NCI-H82 (cell line): Measurements from ENCODE around the gene LDLRAD3.

Experiments used
- DNase-seq: peaks from one replicate; lab custom pipeline; 2025; lab: John Stamatoyannopoulos, UW

The LDLRAD3 gene

DNA sequence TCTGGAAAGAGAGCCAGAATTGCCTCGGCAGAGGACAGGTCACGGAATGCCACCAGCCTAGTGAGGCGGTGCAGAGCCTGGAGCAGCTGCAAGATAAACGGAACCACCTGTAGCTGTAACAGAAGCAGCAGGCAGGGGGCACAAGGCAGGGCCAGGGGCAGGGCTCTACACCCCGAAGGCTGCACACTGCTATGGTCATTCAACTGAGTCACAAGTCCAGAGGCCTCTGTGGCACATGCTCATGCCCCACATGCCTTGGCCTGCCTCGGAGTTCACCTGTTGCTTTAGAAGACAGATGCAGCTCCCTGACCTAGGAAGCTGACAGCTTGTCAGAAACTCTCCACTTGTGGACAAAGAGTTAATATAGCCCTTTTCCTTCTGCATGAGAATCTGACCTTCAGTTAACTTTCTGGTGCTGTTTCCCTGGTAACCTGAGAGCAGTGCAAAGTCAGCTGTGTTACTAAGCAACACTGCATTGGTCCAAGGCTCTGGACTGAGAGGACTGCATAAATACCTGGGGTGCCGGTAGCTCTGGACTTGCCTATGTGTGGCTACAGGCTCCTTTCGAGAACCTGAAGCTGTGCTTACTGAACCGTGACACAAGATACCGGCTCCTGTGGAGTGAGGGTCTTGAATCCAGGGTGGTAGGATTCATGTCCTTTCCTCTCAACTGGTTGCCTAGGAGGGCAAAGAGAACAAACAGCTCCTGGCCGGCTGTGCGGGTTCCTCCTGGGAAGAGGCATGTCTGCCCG is 334.8 kb downstream of the LDLRAD3 start:
- no peak for DNase-seq

GRCh38 chr11:36280531-36280930 is 336.7 kb downstream of the LDLRAD3 start:
- no peak for DNase-seq
